Endothelial cell of umbilical vein (primary cell): ENCODE data around the gene EPHX1. TPM values are rescaled to one million over a fixed set of nuclear protein-coding genes. Genes with fewer than 3 reads are reported as not detected.

ENCODE experiments used
- BruUV-seq: library from RNA; stranded (reverse); fragments of 400-500 nt; replicated peaks from 2 replicates; lab custom pipeline; 2021; lab: Mats Ljungman, UMichigan
- CTCF ChIA-PET: fragments of 300-600, 350-600 bp; sonication (Branson Sonifier 250); formaldehyde crosslinking; loops from one replicate; lab custom pipeline; 2021; ENCODE audit warnings: antibody characterized with exemption, inconsistent platforms; lab: Charles Lee
- POLR2A ChIA-PET: fragments of 300-600, 350-600 bp; sonication (Branson Sonifier 250); formaldehyde crosslinking; loops from one replicate; lab custom pipeline; 2021; ENCODE audit warnings: antibody characterized with exemption, inconsistent platforms; lab: Charles Lee
- DNase-seq: peaks from one replicate; pipeline ENCODE4 v3.0.0-alpha.2; 2011; ENCODE audit warnings: low read depth, low spot score
- FAIRE-seq: peaks from 2 replicates; lab custom pipeline; 2011; peaks lifted over from hg19 to GRCh38; lab: Jason Lieb, UNC
- H2AFZ ChIP-seq: 2 replicates; pipeline ENCODE4 v1.6.0; 2012; ENCODE audit warnings: low read depth, low read length, control low read depth, inconsistent platforms
- H3K27ac ChIP-seq: 2 replicates; pipeline ENCODE4 v1.5.1; 2011; ENCODE audit warnings: low read depth, mild to moderate bottlenecking, control low read depth, low read length, moderate library complexity; ENCODE audit not compliant: insufficient read depth
- H3K27me3 ChIP-seq, 2 experiments: 2 replicates each; pipeline versions ENCODE4 v1.6.0 to v1.6.1; 2011; ENCODE audit warnings: low read length in 2 of 2, mixed read lengths in 1 of 2; ENCODE audit not compliant: control insufficient read depth in 2 of 2, insufficient read depth in 2 of 2
- H3K36me3 ChIP-seq, 2 experiments: 2 replicates in 1 of 2; 3 replicates in 1 of 2; pipeline ENCODE4 v1.5.1; 2011; ENCODE audit warnings: low read length in 2 of 2, mild to moderate bottlenecking in 1 of 2, moderate library complexity in 1 of 2; ENCODE audit not compliant: control insufficient read depth in 2 of 2, insufficient read depth in 2 of 2; ENCODE audit errors: extremely low read depth in 1 of 2
- H3K4me1 ChIP-seq: 3 replicates; pipeline ENCODE4 v1.5.1; 2011; ENCODE audit warnings: mild to moderate bottlenecking, low read length; ENCODE audit not compliant: control insufficient read depth, insufficient read depth; ENCODE audit errors: extremely low read depth
- H3K4me2 ChIP-seq: 2 replicates; pipeline ENCODE4 v1.6.1; 2011; ENCODE audit warnings: low read length, control low read depth, mixed read lengths; ENCODE audit not compliant: insufficient read depth
- H3K4me3 ChIP-seq, 3 experiments: fragments of 200-600 bp in 1 of 3; sonication (generic), shearing (Covaris generic) in 1 of 3; replicated peaks in 1 of 3; 2 replicates each; pipeline ENCODE4 v1.5.1; 2011 to 2016; ENCODE audit warnings: control low read depth in 3 of 3, low read length in 3 of 3, mild to moderate bottlenecking in 2 of 3, inconsistent platforms in 1 of 3, low read depth in 1 of 3, moderate library complexity in 1 of 3; ENCODE audit not compliant: insufficient read depth in 1 of 3
- H3K79me2 ChIP-seq: 2 replicates; pipeline ENCODE4 v1.6.0; 2012; ENCODE audit warnings: low read length, inconsistent platforms; ENCODE audit not compliant: control insufficient read depth, insufficient read depth
- H3K9ac ChIP-seq: replicated peaks from 2 replicates; pipeline ENCODE3; 2011; ENCODE audit warnings: low read length, control low read depth; ENCODE audit not compliant: insufficient read depth; ENCODE audit errors: extremely low read depth
- H3K9me1 ChIP-seq: replicated peaks from 3 replicates; pipeline ENCODE4 v1.6.0; 2011; ENCODE audit warnings: mild to moderate bottlenecking, low read length; ENCODE audit not compliant: control insufficient read depth, insufficient read depth; ENCODE audit errors: extremely low read depth
- H3K9me3 ChIP-seq: replicated peaks from 2 replicates; pipeline ENCODE4 v1.5.1; 2012; ENCODE audit warnings: low read length, inconsistent platforms; ENCODE audit not compliant: control insufficient read depth, insufficient read depth
- H4K20me1 ChIP-seq: replicated peaks from 2 replicates; pipeline ENCODE3; 2011; ENCODE audit warnings: mild to moderate bottlenecking, low read length; ENCODE audit not compliant: control insufficient read depth, insufficient read depth; ENCODE audit errors: extremely low read depth
- CTCF ChIP-seq, 2 donors: IDR thresholded peaks; 1 replicate in 1 of 2; 2 replicates in 1 of 2; pipeline ENCODE4 v1.5.1; 2011; ENCODE audit warnings: low read length in 2 of 2, mild to moderate bottlenecking in 2 of 2, moderate library complexity in 2 of 2, control low read depth in 1 of 2, inconsistent platforms in 1 of 2, low read depth in 1 of 2; ENCODE audit not compliant: insufficient read depth in 1 of 2; ENCODE audit errors: extremely low read depth in 1 of 2
- EZH2 ChIP-seq: IDR thresholded peaks from 2 replicates; pipeline ENCODE4 v1.6.1; 2012; ENCODE audit warnings: borderline replicate concordance, low read depth, mild to moderate bottlenecking, moderate library complexity, low read length, inconsistent platforms; ENCODE audit not compliant: severe bottlenecking
- FOS ChIP-seq: IDR thresholded peaks from 2 replicates; pipeline ENCODE4 v1.6.1; 2011; ENCODE audit warnings: mild to moderate bottlenecking, low read length, moderate library complexity, borderline replicate concordance; ENCODE audit not compliant: insufficient read depth
- GATA2 ChIP-seq: IDR thresholded peaks from 2 replicates; pipeline ENCODE4 v1.7.0; 2011; ENCODE audit warnings: low read depth, mild to moderate bottlenecking, moderate library complexity, mixed read lengths, low read length; ENCODE audit not compliant: insufficient read length, insufficient read depth
- JUN ChIP-seq: IDR thresholded peaks from 2 replicates; pipeline ENCODE4 v1.6.1; 2011; ENCODE audit warnings: borderline replicate concordance, low read depth; ENCODE audit not compliant: insufficient read length, insufficient read depth
- MAX ChIP-seq: IDR thresholded peaks from 2 replicates; pipeline ENCODE4 v1.6.1; 2011; ENCODE audit not compliant: insufficient read depth, insufficient read length
- MYC ChIP-seq: IDR thresholded peaks from one replicate; pipeline ENCODE4 v1.6.1; 2011; ENCODE audit warnings: mild to moderate bottlenecking, low read depth, low read length
- POLR2A ChIP-seq: IDR thresholded peaks from 2 replicates; pipeline ENCODE4 v1.6.1; 2012; ENCODE audit warnings: low read depth, mild to moderate bottlenecking, control low read depth, low read length
- POLR2AphosphoS5 ChIP-seq: IDR thresholded peaks from 2 replicates; pipeline ENCODE4 v1.6.1; 2012; ENCODE audit warnings: low read depth, mild to moderate bottlenecking, control low read depth, low read length, moderate library complexity; ENCODE audit not compliant: insufficient read depth
- dilution Hi-C: fragments of 300-500 bp; cut with MboI; formaldehyde crosslinking; loops from one replicate; pipeline ENCODE4 v1.15.0; 2019; ENCODE audit warnings: low sequenced_read_pairs; ENCODE audit not compliant: extremely low pct_ligation_motif_present
- intact Hi-C: fragments of 100-400 bp; cut with micrococcal nuclease; formaldehyde crosslinking; loops from one replicate; pipeline ENCODE4 v1.10.0; 2022
- polyA plus RNA-seq, 4 experiments: library from polyadenylated mRNA; depleted of rRNA in 3 of 4; stranded (reverse) in 3 of 4; unstranded in 1 of 4; fragments of >200 nt; gene quantifications; 2 replicates each; pipeline versions ENCODE4 v1.2.1 to v1.2.3, GENCODE V29; 2011 to 2012; ENCODE audit warnings: missing spikeins in 1 of 4
- total RNA-seq: library from RNA; stranded (reverse); gene quantifications from 2 replicates; pipeline ENCODE4 v1.2.3, GENCODE V29; 2021

Gene EPHX1
- total and polyA plus RNA-seq, 2 donors (not counting 3 experiments of a cell fraction or from before 2014, with no cell fraction given): 23.7 to 25.2 TPM

GRCh38 chr1:225859151-225859550, 49.2 kb downstream of the EPHX1 start:
- intact Hi-C loops: no loop called here
- dilution Hi-C loops: no loop called here
- POLR2A ChIA-PET: interaction anchor here (0.6 to 0.7 kb wide), 2 partner anchors 185 to 187 kb away, joined by 3 read pairs; no protein-coding TSS in a partner anchor
- no peak overlapping the region for H3K27ac ChIP-seq
- H3K36me3 ChIP-seq: peaks cover 0 to 21% of the 10 kb centered on the region in 2 experiments
- TF ChIP-seq JUN (no peak), POLR2AphosphoS5 (no peak), POLR2A (no peak), MYC (no peak), EZH2 (no peak), GATA2 (no peak), CTCF (IDR thresholded peaks at IDR 0.05; ENCODE audit: extremely low read depth in 1 of 2, insufficient read depth in 1 of 2, low read depth in 1 of 2, low read length in 2 of 2) (no peak), FOS (no peak), MAX (no peak)
- no peaks in the 10 kb centered on the region for H4K20me1 ChIP-seq
- no peak overlapping the region for H3K4me2 ChIP-seq
- no peaks in the 10 kb centered on the region for H3K9me3 ChIP-seq
- no TSS peak for BruUV-seq
- no peak overlapping the region for H2AFZ ChIP-seq
- CTCF ChIA-PET: interaction anchor here (1.0 to 2.2 kb wide), 3 partner anchors 52 to 385 kb away, joined by 4 to 6 read pairs (median 4); no protein-coding TSS in a partner anchor
- FAIRE-seq: no peak
- H3K4me1 ChIP-seq: no peaks in the 10 kb centered on the region
- no peak overlapping the region for H3K4me3 ChIP-seq
- H3K27me3 ChIP-seq: no peaks in the 10 kb centered on the region
- H3K79me2 ChIP-seq: no peaks in the 10 kb centered on the region
- DNase-seq: no peak
- no peaks in the 10 kb centered on the region for H3K9me1 ChIP-seq
- no peak overlapping the region for H3K9ac ChIP-seq
